DOHH2 (cell line): ENCODE measurements around the gene DKKL1.
A peak's percentile ranks its signal among the peaks of the same experiment; 100 is the strongest.

Experiments used
- H3F3A ChIP-seq: fragments of 200-600 bp; sonication (generic), shearing (Covaris generic); 2 replicates; pipeline ENCODE4 v1.6.0; 2016; ENCODE audit warnings: antibody characterized with exemption, mild to moderate bottlenecking; ENCODE audit not compliant: control insufficient read depth, insufficient read depth
- H3K27ac ChIP-seq: fragments of 200-600 bp; sonication (generic); 2 replicates; pipeline ENCODE4 v1.5.1; 2014; ENCODE audit warnings: low read depth, mild to moderate bottlenecking, low read length, moderate library complexity
- H3K27me3 ChIP-seq: fragments of 200-600 bp; sonication (generic); 2 replicates; pipeline ENCODE4 v1.6.1; 2014; ENCODE audit warnings: mild to moderate bottlenecking, low read length, mixed read lengths; ENCODE audit not compliant: control insufficient read depth
- H3K36me3 ChIP-seq: fragments of 200-600 bp; sonication (generic); 2 replicates; pipeline ENCODE4 v1.6.1; 2014; ENCODE audit warnings: mild to moderate bottlenecking, low read length, moderate library complexity, mixed read lengths; ENCODE audit not compliant: control insufficient read depth
- H3K4me1 ChIP-seq: fragments of 200-600 bp; sonication (generic); 2 replicates; pipeline ENCODE4 v1.6.1; 2014; ENCODE audit warnings: mild to moderate bottlenecking, low read length, mixed read lengths; ENCODE audit not compliant: control insufficient read depth
- H3K4me2 ChIP-seq: fragments of 200-600 bp; sonication (generic); 2 replicates; pipeline ENCODE4 v1.6.0; 2014; ENCODE audit warnings: mild to moderate bottlenecking, low read length, moderate library complexity
- H3K4me3 ChIP-seq: fragments of 200-600 bp; sonication (generic); 2 replicates; pipeline ENCODE4 v1.5.1; 2014; ENCODE audit warnings: mild to moderate bottlenecking, low read length, mixed read lengths
- H3K79me2 ChIP-seq: fragments of 200-600 bp; sonication (generic); 2 replicates; pipeline ENCODE4 v1.6.1; 2014; ENCODE audit warnings: mild to moderate bottlenecking, low read length, mixed read lengths; ENCODE audit not compliant: control insufficient read depth
- H3K9me2 ChIP-seq: fragments of 200-600 bp; sonication (generic); replicated peaks from 2 replicates; pipeline ENCODE4 v1.6.1; 2014; ENCODE audit warnings: mild to moderate bottlenecking, low read length, mixed read lengths; ENCODE audit not compliant: control insufficient read depth
- H3K9me3 ChIP-seq: fragments of 200-600 bp; sonication (generic); 2 replicates; pipeline ENCODE4 v1.6.1; 2014; ENCODE audit warnings: antibody characterized with exemption, low read length, mixed read lengths; ENCODE audit not compliant: control insufficient read depth, insufficient read depth
- H4K20me1 ChIP-seq: fragments of 200-600 bp; sonication (generic); 2 replicates; pipeline ENCODE4 v1.6.0; 2014; ENCODE audit warnings: low read depth, mild to moderate bottlenecking, antibody characterized with exemption, low read length, moderate library complexity; ENCODE audit not compliant: control insufficient read depth, insufficient read depth
- CTCF ChIP-seq: fragments of 200-600 bp; sonication (generic); IDR thresholded peaks from one replicate; pipeline ENCODE4 v1.5.1; 2014; ENCODE audit warnings: antibody characterized with exemption, mild to moderate bottlenecking, low read depth, low read length; ENCODE audit not compliant: poor library complexity, severe bottlenecking
- EZH2phosphoT487 ChIP-seq: fragments of 200-600 bp; sonication (generic); IDR thresholded peaks from 2 replicates; pipeline ENCODE4 v1.6.1; 2017; ENCODE audit warnings: borderline replicate concordance, mild to moderate bottlenecking, antibody characterized with exemption, low read length, moderate library complexity, mixed read lengths

Gene DKKL1

GRCh38 chr19:49362929-49363267 is 779 bp upstream of the DKKL1 start:
- Histone ChIP-seq H3F3A (peaks cover 8% of the 10 kb centered on the region), H3K9me3 (no peaks in the 10 kb centered on the region), H3K27me3 (peaks cover 46% of the 10 kb centered on the region), H3K4me2 (peak overlapping the region; percentile 56), H3K9me2 (no peaks in the 10 kb centered on the region), H3K4me1 (peaks cover 32% of the 10 kb centered on the region), H3K4me3 (peak overlapping the region; percentile 46), H4K20me1 (no peaks in the 10 kb centered on the region), H3K36me3 (no peaks in the 10 kb centered on the region), H3K27ac (no peak overlapping the region), H3K79me2 (no peaks in the 10 kb centered on the region)
- TF ChIP-seq CTCF (no peak), EZH2phosphoT487 (no peak)

GRCh38 chr19:49364083-49364737 is 533 bp downstream of the DKKL1 start:
- H3K27me3 ChIP-seq = peaks cover 46% of the 10 kb centered on the region
- H3K9me3 ChIP-seq = peaks cover 6% of the 10 kb centered on the region
- no peaks in the 10 kb centered on the region for H3K9me2 ChIP-seq
- H3K79me2 ChIP-seq = no peaks in the 10 kb centered on the region
- H3K4me1 ChIP-seq = peaks cover 32% of the 10 kb centered on the region
- H3K27ac ChIP-seq = no peak overlapping the region
- H3K4me3 ChIP-seq = peak overlapping the region; percentile 46
- no peaks in the 10 kb centered on the region for H4K20me1 ChIP-seq
- peaks cover 8% of the 10 kb centered on the region for H3F3A ChIP-seq
- H3K4me2 ChIP-seq = peak overlapping the region; percentile 56
- TF ChIP-seq EZH2phosphoT487 = no peak
- no peak for TF ChIP-seq CTCF
- H3K36me3 ChIP-seq = no peaks in the 10 kb centered on the region

GRCh38 chr19:49366110-49366509 is 2.4 kb downstream of the DKKL1 start:
- peaks cover 8% of the 10 kb centered on the region for H3F3A ChIP-seq
- H3K27me3 ChIP-seq = peaks cover 28% of the 10 kb centered on the region
- no peak overlapping the region for H3K4me3 ChIP-seq
- no peaks in the 10 kb centered on the region for H3K9me2 ChIP-seq
- peaks cover 30% of the 10 kb centered on the region for H3K4me1 ChIP-seq
- H4K20me1 ChIP-seq = no peaks in the 10 kb centered on the region
- no peaks in the 10 kb centered on the region for H3K79me2 ChIP-seq
- peaks cover 18% of the 10 kb centered on the region for H3K9me3 ChIP-seq
- no peak overlapping the region for H3K4me2 ChIP-seq
- TF ChIP-seq EZH2phosphoT487 (no peak), CTCF (no peak)
- no peaks in the 10 kb centered on the region for H3K36me3 ChIP-seq
- no peak overlapping the region for H3K27ac ChIP-seq
